Measurements from ENCODE around the gene LRIT2.

LRIT2 gene

GRCh38 chr10:84225427-84226173, at the start of gene LRIT2:
Gene LRIT2, minus strand, starts transcription at chr10:84225544. Its CDS starts 24 bp downstream, at chr10:84225520.
- no peak for DNase-seq (ENCODE audit: low spot score)

GRCh38 chr10:84270708-84271107, 45.4 kb upstream of the LRIT2 start:
- DNase-seq (ENCODE audit: low spot score), result no peak

- no peak for DNase-seq (ENCODE audit: low spot score)
Observed at GRCh38 chr10:84269773-84270172, 44.4 kb upstream of the LRIT2 start.

GRCh38 chr10:84269162-84269561, 43.8 kb upstream of the LRIT2 start:
- DNase-seq (ENCODE audit: low spot score), result no peak

- no peak for DNase-seq (ENCODE audit: low spot score)
Observed at GRCh38 chr10:84267503-84268126, 42.3 kb upstream of the LRIT2 start.

- no peak for DNase-seq (ENCODE audit: low spot score)
Observed at GRCh38 chr10:84265418-84265817, 40.1 kb upstream of the LRIT2 start.

GRCh38 chr10:84264611-84265141, 39.3 kb upstream of the LRIT2 start:
- DNase-seq (ENCODE audit: low spot score), result peak; percentile 34

- DNase-seq (ENCODE audit: low spot score), result no peak
Observed at GRCh38 chr10:84263716-84264115, 38.4 kb upstream of the LRIT2 start.

- DNase-seq (ENCODE audit: low spot score), result no peak
Observed at GRCh38 chr10:84262190-84262956, 37.0 kb upstream of the LRIT2 start.

- DNase-seq (ENCODE audit: low spot score), result no peak
Observed at GRCh38 chr10:84261236-84261915, 36.0 kb upstream of the LRIT2 start.

- DNase-seq (ENCODE audit: low spot score), result no peak
Observed at GRCh38 chr10:84258034-84258695, 32.8 kb upstream of the LRIT2 start.

- DNase-seq (ENCODE audit: low spot score), result no peak
Observed at GRCh38 chr10:84257343-84258020, 32.1 kb upstream of the LRIT2 start.

GRCh38 chr10:84256510-84257342, 31.4 kb upstream of the LRIT2 start:
- no peak for DNase-seq (ENCODE audit: low spot score)

- no peak for DNase-seq (ENCODE audit: low spot score)
Observed at GRCh38 chr10:84254552-84255478, 29.5 kb upstream of the LRIT2 start.

- DNase-seq (ENCODE audit: low spot score), result no peak
Observed at GRCh38 chr10:84248794-84249193, 23.4 kb upstream of the LRIT2 start.

- DNase-seq (ENCODE audit: low spot score), result no peak
Observed at GRCh38 chr10:84247496-84247895, 22.2 kb upstream of the LRIT2 start.

GRCh38 chr10:84244651-84245270, 19.4 kb upstream of the LRIT2 start, which contains the start of gene RGR:
Gene RGR, plus strand, starts transcription at chr10:84245053. Its CDS starts 38 bp downstream, at chr10:84245091.
- DNase-seq (ENCODE audit: low spot score), result no peak

GRCh38 chr10:84243759-84244158, 18.4 kb upstream of the LRIT2 start:
- DNase-seq (ENCODE audit: low spot score), result no peak
